GM23338 (cell line): ENCODE results near the gene TSPAN4.

Source experiments
- EZH2phosphoT487 ChIP-seq: fragments of 200-600 bp; sonication (generic); IDR thresholded peaks from one replicate; pipeline ENCODE4 v1.8.1; 2018; ENCODE audit warnings: antibody characterized with exemption; ENCODE audit not compliant: unreplicated experiment
- TF ChIP-seq, protein P1 (sequence below), 2 experiments: fragments of 200-600 bp in 1 of 2; sonication (generic) in 1 of 2; conservative IDR thresholded peaks; 2 replicates each; pipeline versions ENCODE4 v1.5.1 to v1.6.1; 2016 to 2017; ENCODE audit warnings: antibody characterized with exemption in 2 of 2, low read depth in 2 of 2, mild to moderate bottlenecking in 2 of 2, moderate library complexity in 1 of 2
- TF ChIP-seq, protein P2 (sequence below): IDR thresholded peaks from one replicate; pipeline ENCODE4 v1.6.1; 2018; ENCODE audit warnings: antibody characterized with exemption; ENCODE audit not compliant: unreplicated experiment

DNA sequence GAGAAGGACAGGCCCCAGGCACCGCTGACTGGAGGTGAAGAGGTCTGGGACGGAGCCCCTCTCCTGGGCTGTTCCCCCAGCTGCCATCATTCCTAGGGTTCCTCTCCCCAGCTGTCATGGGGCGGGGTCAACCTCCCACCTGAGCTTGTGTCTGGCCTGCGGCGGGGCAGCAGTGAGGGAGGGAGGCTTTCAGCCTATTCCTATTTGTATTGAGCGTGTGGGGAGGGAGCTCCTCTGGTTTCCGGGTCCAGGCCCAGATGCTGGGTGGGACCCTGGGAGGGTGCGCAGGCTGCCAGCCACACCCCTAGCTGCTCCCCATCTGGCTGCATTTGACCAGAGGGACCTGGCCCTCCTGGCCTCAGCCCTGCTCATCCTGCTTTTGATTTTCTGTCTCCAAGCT, 13.7 kb downstream of the TSPAN4 start:
- TF ChIP-seq, protein P1, sequence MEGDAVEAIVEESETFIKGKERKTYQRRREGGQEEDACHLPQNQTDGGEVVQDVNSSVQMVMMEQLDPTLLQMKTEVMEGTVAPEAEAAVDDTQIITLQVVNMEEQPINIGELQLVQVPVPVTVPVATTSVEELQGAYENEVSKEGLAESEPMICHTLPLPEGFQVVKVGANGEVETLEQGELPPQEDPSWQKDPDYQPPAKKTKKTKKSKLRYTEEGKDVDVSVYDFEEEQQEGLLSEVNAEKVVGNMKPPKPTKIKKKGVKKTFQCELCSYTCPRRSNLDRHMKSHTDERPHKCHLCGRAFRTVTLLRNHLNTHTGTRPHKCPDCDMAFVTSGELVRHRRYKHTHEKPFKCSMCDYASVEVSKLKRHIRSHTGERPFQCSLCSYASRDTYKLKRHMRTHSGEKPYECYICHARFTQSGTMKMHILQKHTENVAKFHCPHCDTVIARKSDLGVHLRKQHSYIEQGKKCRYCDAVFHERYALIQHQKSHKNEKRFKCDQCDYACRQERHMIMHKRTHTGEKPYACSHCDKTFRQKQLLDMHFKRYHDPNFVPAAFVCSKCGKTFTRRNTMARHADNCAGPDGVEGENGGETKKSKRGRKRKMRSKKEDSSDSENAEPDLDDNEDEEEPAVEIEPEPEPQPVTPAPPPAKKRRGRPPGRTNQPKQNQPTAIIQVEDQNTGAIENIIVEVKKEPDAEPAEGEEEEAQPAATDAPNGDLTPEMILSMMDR (conservative IDR thresholded peaks at IDR 0.05; ENCODE audit: low read depth in 2 of 2), result no peak
- TF ChIP-seq EZH2phosphoT487, result no peak
- TF ChIP-seq, protein P2, sequence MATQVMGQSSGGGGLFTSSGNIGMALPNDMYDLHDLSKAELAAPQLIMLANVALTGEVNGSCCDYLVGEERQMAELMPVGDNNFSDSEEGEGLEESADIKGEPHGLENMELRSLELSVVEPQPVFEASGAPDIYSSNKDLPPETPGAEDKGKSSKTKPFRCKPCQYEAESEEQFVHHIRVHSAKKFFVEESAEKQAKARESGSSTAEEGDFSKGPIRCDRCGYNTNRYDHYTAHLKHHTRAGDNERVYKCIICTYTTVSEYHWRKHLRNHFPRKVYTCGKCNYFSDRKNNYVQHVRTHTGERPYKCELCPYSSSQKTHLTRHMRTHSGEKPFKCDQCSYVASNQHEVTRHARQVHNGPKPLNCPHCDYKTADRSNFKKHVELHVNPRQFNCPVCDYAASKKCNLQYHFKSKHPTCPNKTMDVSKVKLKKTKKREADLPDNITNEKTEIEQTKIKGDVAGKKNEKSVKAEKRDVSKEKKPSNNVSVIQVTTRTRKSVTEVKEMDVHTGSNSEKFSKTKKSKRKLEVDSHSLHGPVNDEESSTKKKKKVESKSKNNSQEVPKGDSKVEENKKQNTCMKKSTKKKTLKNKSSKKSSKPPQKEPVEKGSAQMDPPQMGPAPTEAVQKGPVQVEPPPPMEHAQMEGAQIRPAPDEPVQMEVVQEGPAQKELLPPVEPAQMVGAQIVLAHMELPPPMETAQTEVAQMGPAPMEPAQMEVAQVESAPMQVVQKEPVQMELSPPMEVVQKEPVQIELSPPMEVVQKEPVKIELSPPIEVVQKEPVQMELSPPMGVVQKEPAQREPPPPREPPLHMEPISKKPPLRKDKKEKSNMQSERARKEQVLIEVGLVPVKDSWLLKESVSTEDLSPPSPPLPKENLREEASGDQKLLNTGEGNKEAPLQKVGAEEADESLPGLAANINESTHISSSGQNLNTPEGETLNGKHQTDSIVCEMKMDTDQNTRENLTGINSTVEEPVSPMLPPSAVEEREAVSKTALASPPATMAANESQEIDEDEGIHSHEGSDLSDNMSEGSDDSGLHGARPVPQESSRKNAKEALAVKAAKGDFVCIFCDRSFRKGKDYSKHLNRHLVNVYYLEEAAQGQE, result no peak
